SK-N-MC (cell line): Measurements from ENCODE around the gene DLG2.

ENCODE experiments used
- DNase-seq: peaks from one replicate; pipeline ENCODE4 v3.0.0-alpha.2; 2011; ENCODE audit warnings: low read depth, low spot score
- H3K27ac ChIP-seq: fragments of 200-600 bp; sonication (generic); 2 replicates; pipeline ENCODE4 v1.5.1; 2016; ENCODE audit warnings: mixed run types
- H3K36me3 ChIP-seq: fragments of 200-600 bp; sonication (generic); 2 replicates; pipeline ENCODE4 v1.6.1; 2017; ENCODE audit warnings: antibody characterized with exemption, low read length, mixed read lengths; ENCODE audit not compliant: insufficient read depth
- H3K4me3 ChIP-seq: fragments of 200-600 bp; sonication (generic); 2 replicates; pipeline ENCODE4 v1.5.1; 2016
- H3K9ac ChIP-seq: fragments of 200-600 bp; sonication (generic); 2 replicates; pipeline ENCODE4 v1.8.0; 2017; ENCODE audit warnings: mixed run types, mixed read lengths; ENCODE audit not compliant: insufficient read length
- H3K9me3 ChIP-seq: fragments of 200-600 bp; sonication (generic); 2 replicates; pipeline ENCODE4 v1.6.1; 2017; ENCODE audit warnings: low read depth, mild to moderate bottlenecking, antibody characterized with exemption, low read length, moderate library complexity, mixed read lengths
- EZH2 ChIP-seq: fragments of 200-600 bp; sonication (generic); IDR thresholded peaks from one replicate; pipeline ENCODE4 v1.6.1; 2017; ENCODE audit warnings: antibody characterized with exemption
- FOXP2 ChIP-seq: optimal IDR thresholded peaks from 2 replicates; pipeline ENCODE3; 2011; ENCODE audit warnings: mild to moderate bottlenecking, moderate library complexity; ENCODE audit not compliant: insufficient read depth; ENCODE audit errors: extremely low read length, control extremely low read depth
- POLR2AphosphoS5 ChIP-seq: IDR thresholded peaks from 2 replicates; pipeline ENCODE4 v1.6.1; 2012; ENCODE audit warnings: mild to moderate bottlenecking, low read depth, low read length, borderline replicate concordance

DLG2 gene

DNA sequence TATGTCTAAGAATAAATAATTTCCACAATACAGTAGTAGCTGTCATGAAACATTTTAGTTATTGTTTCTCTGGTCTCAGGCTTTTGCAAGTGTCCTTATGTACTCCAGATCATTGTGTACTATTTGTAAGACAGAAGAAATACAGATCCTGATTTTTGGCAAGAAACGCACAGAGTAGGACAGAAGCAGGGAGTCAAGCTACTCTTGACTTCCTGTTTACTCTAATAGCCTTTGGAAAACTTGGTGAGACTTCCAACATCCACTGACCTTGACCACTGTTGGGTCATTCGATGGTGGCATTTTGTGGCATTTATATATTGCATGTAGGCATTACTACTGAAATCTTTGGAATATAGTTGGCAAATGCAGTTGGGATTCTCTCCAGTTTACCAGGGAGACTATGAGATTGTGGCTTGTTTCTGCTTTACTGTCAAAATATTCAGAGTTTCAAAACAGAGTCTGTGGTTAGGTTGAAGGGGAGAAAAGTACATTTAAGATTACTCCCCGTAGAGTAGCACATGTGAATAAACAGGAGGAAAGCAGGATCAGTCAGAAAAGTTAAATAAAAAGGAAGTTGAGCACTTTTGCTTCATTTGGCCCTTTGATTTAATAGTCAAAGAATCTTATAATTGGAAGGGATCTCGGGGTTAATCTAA, 1614.8 kb downstream of the DLG2 start:
- Histone ChIP-seq H3K9ac (no peak overlapping the region), H3K9me3 (no peaks in the 10 kb centered on the region), H3K27ac (no peak overlapping the region), H3K4me3 (no peak overlapping the region), H3K36me3 (no peaks in the 10 kb centered on the region)
- no peak for DNase-seq
- TF ChIP-seq FOXP2 (no peak), EZH2 (no peak)

DNA sequence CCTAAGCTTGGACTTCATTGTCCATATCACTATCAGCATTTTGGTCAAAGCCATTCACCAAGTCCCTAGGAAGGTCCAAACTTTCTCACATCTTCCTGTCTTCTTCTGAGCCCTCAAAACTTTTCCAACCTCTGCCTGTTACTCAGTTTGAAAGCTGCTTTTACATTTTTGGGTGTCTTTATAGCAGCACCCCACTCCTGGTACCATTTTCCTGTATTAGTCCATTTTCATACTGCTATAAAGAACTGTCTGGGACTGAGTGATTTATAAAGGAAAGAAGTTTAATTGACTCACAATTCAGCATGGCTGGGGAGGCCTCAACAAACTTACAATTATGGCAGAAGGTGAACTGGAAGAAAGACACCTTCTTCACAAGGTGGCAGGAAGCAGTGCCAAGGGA, 1624.0 kb downstream of the DLG2 start:
- TF ChIP-seq EZH2 (no peak), POLR2AphosphoS5 (no peak), FOXP2 (no peak)
- no peak overlapping the region for H3K4me3 ChIP-seq
- H3K9me3 ChIP-seq = no peaks in the 10 kb centered on the region; the same call in none of the 2 replicates

DNA sequence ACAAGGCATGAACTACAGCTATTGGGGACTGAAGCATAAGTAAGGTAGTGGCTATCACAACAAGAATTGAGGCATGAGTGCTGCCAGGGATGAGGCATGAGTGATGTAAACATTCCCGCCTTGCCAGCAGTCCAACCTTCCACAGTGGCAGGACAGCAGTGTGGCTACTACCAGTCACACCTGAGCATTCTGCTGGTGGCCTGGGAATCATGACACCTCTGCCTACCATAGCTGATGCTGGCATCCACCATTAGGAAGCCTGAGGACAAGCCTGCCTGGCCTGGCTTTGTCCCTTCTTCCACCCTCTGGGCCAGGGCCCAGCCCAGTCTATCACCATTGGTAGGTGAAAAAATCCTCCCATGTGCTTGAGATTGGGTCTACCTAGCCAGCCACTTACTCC, 1628.2 kb downstream of the DLG2 start:
- Histone ChIP-seq H3K27ac (no peak overlapping the region), H3K9ac (no peak overlapping the region), H3K9me3 (no peaks in the 10 kb centered on the region; the same call in none of the 2 replicates), H3K4me3 (no peak overlapping the region), H3K36me3 (no peaks in the 10 kb centered on the region)
- TF ChIP-seq FOXP2 (no peak), POLR2AphosphoS5 (no peak), EZH2 (no peak)
- no peak for DNase-seq

More for the DNA sequence above, 1624.0 kb downstream of the DLG2 start:
- Histone ChIP-seq H3K9ac (no peak overlapping the region), H3K36me3 (no peaks in the 10 kb centered on the region), H3K27ac (no peak overlapping the region)
- DNase-seq = no peak

DNA sequence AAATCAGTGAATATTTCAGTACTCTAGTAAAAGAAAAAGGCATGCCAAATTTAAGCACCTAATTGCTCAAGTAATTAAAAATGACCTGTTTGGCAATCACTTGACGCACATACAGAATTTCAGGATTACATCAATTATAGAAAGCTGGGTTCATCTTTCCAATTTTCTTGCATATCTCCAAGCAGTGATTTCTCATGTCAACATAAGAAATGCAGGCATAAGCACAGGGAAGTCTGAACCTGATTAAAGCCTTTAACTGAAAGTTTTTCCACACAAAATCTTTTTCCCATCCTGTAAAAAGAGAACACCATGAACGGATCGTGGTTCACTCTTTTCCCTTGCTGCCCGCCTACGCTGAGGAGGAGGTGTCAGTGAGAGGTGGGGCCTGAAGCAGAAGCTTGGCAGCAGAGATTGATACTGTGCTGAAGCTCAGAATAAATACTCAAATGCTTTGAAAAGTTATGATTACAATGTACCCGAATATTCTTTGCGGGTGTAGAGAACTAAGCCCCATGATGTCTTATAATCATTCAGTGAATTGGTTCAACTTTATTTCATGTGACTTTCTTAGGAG, 1636.9 kb downstream of the DLG2 start:
- no peak for DNase-seq
- no peak overlapping the region for H3K4me3 ChIP-seq
- H3K9me3 ChIP-seq = no peaks in the 10 kb centered on the region
- H3K27ac ChIP-seq = no peak overlapping the region
- H3K36me3 ChIP-seq = no peaks in the 10 kb centered on the region
- no peak overlapping the region for H3K9ac ChIP-seq
- TF ChIP-seq EZH2 = no peak
- no peak for TF ChIP-seq POLR2AphosphoS5
- no peak for TF ChIP-seq FOXP2

DNA sequence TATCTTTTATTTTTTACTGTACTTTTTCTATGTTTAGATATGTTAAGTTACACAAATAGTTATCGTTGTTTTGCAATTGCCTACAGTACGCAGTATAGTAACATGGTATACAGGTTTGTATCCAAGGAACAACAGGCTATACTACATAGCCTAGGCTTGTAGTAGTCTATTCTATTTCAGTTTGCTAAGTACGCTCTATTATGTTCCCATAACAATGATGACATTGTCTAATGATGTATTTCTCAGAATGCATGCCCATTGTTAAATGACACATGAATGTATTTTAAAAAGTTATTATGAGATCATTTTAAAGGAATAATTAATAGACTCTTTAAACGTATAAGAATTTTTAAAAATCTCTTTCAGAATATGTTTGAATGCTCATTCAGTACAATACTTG, 1644.3 kb downstream of the DLG2 start:
- Histone ChIP-seq H3K27ac (no peak overlapping the region), H3K9ac (no peak overlapping the region), H3K9me3 (no peaks in the 10 kb centered on the region), H3K36me3 (no peaks in the 10 kb centered on the region), H3K4me3 (no peak overlapping the region)
- TF ChIP-seq EZH2 (no peak), POLR2AphosphoS5 (no peak), FOXP2 (no peak)
- no peak for DNase-seq

DNA sequence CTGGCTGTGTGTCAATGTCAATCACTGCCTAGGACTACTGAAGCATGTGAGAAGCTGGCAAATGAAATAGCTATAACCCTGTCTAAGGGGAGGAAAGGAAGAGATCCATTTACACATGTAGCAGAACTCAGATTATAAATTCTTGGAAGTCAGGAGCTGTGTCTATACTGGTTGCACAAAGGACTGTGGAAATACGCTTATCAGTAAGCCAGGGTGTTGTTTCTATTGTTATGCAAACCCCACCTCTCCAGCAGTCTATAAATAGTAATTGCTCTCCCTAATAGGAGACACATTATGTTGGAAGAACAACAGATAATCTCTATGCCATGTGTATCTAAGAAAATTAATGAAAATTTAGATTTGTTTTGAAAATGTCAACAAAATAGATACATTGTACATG, 1647.6 kb downstream of the DLG2 start:
- TF ChIP-seq FOXP2 (no peak), EZH2 (no peak), POLR2AphosphoS5 (no peak)
- Histone ChIP-seq H3K27ac (no peak overlapping the region), H3K9ac (no peak overlapping the region), H3K9me3 (no peaks in the 10 kb centered on the region), H3K36me3 (no peaks in the 10 kb centered on the region), H3K4me3 (no peak overlapping the region)
- DNase-seq = no peak

DNA sequence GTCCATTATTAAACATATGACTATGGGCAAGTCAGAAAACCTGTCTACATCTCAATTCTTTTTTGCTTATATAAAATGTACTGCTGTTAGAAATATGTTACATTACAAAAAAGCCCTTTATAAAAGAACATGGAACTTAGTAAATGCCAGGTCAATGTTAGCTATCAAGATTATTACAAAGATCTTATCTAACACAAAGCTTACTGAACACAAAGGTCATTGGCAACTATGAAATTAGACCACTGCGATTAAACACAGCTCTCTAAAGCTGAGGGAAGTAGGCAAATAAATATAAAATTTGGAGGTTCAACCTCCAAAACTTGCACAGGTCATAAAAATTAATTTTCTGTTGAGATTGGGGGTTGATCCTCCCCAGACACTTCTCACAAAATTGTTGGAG, 1648.2 kb downstream of the DLG2 start:
- Histone ChIP-seq H3K9ac (no peak overlapping the region), H3K36me3 (no peaks in the 10 kb centered on the region), H3K27ac (no peak overlapping the region), H3K9me3 (no peaks in the 10 kb centered on the region), H3K4me3 (no peak overlapping the region)
- no peak for TF ChIP-seq FOXP2
- TF ChIP-seq EZH2 = no peak
- no peak for TF ChIP-seq POLR2AphosphoS5
- no peak for DNase-seq

DNA sequence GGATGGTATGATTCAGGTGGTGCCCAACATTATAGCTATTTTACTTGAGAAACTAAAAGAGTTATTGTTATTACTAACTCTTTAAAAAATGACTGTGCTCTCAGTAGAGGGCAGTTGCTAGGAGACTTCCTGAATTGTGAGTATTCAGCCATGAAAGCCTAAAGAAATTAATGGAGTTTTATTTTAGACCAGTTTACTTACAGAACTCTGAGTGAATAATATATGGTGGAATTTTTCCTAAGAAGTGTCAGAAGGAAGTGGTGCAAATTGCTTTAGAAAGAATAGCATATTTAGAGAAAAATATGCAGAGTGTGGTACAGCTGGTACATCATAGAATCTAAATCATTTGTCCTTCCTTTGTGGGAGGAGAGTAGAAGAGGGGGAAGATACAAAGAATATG, 1651.1 kb downstream of the DLG2 start:
- Histone ChIP-seq H3K27ac (no peak overlapping the region), H3K9ac (no peak overlapping the region), H3K4me3 (no peak overlapping the region)

DNA sequence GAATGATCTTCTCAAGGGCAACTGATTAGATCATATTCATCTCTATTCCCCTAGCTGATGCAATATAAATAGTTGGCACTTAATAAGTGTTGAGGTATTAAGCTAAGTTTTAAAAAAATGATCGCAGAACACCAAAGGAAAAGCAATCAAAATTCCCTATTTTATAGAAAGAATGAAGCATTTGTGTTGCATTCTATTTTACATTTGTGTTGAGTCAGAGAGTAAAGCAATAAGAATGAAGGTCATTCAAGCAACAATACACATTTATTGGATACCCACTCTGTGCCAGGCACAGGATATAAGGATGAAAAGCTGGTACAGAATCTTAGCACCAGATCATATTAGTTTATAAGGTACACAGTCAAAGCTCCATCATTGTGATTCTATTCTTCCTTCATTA, 1654.6 kb downstream of the DLG2 start:
- TF ChIP-seq EZH2 (no peak), FOXP2 (no peak), POLR2AphosphoS5 (no peak)
- H3K4me3 ChIP-seq = no peak overlapping the region
- no peaks in the 10 kb centered on the region for H3K9me3 ChIP-seq
- no peak overlapping the region for H3K9ac ChIP-seq
- DNase-seq = no peak
- no peak overlapping the region for H3K27ac ChIP-seq
- no peaks in the 10 kb centered on the region for H3K36me3 ChIP-seq

More for the DNA sequence above, 1651.1 kb downstream of the DLG2 start:
- no peak for DNase-seq
- Histone ChIP-seq H3K36me3 (no peaks in the 10 kb centered on the region), H3K9me3 (no peaks in the 10 kb centered on the region)
- TF ChIP-seq FOXP2 (no peak), POLR2AphosphoS5 (no peak), EZH2 (no peak)
